Adrenal gland (tissue), 5 donors: ENCODE measurements around the gene RBFOX1.

Experiments used
- POLR2A ChIP-seq, 2 donors: fragments of 450-650 bp; IDR thresholded peaks; one replicate each; pipeline ENCODE4 v1.6.1; 2017; ENCODE audit warnings: antibody characterized with exemption in 2 of 2, mild to moderate bottlenecking in 2 of 2, moderate library complexity in 1 of 2
- TF ChIP-seq, protein P1 (sequence below), 6 experiments: fragments of 450-650 bp in 4 of 6; fragments of 200-600 bp in 2 of 6; sonication (generic) in 1 of 6; IDR thresholded peaks; 1 replicate in 5 of 6; 2 replicates in 1 of 6; pipeline versions ENCODE4 v1.5.1 to v1.8.0; 2016 to 2021; ENCODE audit warnings: antibody characterized with exemption in 6 of 6, mild to moderate bottlenecking in 2 of 6, moderate library complexity in 1 of 6
- donor health status: DM: no; HTN: no; CAD: no.

DNA sequence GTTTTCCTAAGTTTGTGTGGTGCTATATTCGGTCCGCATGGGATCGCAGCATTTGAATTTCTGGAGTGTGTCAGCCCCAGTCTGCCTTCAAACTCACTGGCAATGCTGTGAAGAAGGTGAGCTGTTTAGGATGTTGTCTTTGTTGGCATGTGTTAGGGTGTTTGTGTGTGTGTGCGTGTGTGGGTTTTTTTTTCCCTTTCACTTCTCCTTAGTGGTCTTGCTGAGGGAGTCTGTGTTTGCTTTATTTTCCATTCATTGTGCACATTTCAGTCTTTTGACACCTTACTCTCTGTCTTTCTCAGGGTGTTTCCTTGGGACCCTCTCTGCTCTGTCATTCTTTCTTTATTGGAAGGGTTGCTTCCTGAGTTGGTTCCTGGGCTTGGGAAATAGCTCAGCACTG is 27.7 kb upstream of the RBFOX1 start:
- TF ChIP-seq, protein P1, sequence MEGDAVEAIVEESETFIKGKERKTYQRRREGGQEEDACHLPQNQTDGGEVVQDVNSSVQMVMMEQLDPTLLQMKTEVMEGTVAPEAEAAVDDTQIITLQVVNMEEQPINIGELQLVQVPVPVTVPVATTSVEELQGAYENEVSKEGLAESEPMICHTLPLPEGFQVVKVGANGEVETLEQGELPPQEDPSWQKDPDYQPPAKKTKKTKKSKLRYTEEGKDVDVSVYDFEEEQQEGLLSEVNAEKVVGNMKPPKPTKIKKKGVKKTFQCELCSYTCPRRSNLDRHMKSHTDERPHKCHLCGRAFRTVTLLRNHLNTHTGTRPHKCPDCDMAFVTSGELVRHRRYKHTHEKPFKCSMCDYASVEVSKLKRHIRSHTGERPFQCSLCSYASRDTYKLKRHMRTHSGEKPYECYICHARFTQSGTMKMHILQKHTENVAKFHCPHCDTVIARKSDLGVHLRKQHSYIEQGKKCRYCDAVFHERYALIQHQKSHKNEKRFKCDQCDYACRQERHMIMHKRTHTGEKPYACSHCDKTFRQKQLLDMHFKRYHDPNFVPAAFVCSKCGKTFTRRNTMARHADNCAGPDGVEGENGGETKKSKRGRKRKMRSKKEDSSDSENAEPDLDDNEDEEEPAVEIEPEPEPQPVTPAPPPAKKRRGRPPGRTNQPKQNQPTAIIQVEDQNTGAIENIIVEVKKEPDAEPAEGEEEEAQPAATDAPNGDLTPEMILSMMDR (IDR thresholded peaks at IDR 0.05), result no peak
- no peak for TF ChIP-seq POLR2A (IDR thresholded peaks at IDR 0.05)
